CD4-positive, alpha-beta T cell treated with Interleukin-4 for 1 hour (primary cell): ENCODE results near the gene SH3BP2.

Experiments used
- DNase-seq, 2 donors: peaks; one replicate each; pipeline ENCODE4 v3.0.0-alpha.2; 2020 to 2022

SH3BP2 gene

GRCh38 chr4:2792396-2792710, 532 bp upstream of the SH3BP2 start:
- no peak for DNase-seq

GRCh38 chr4:2793586-2794485, 951 bp downstream of the SH3BP2 start:
- no peak for DNase-seq

GRCh38 chr4:2794486-2795299, 1.8 kb downstream of the SH3BP2 start:
- DNase-seq, result peak in 1 of 2 donors; percentile 66

- no peak for DNase-seq
Measured at GRCh38 chr4:2795300-2795892, 2.5 kb downstream of the SH3BP2 start.

- peak in 1 of 2 donors; percentile 10 for DNase-seq
Measured at GRCh38 chr4:2795893-2796848, 3.3 kb downstream of the SH3BP2 start.

- no peak for DNase-seq
Measured at GRCh38 chr4:2796849-2797544, 4.1 kb downstream of the SH3BP2 start.

- peak; percentile 45 to 68 for DNase-seq
Measured at GRCh38 chr4:2797545-2798305, 4.8 kb downstream of the SH3BP2 start.

GRCh38 chr4:2798399-2799223, 5.7 kb downstream of the SH3BP2 start:
- DNase-seq, result peak; percentile 58 to 73

GRCh38 chr4:2799224-2799911, 6.5 kb downstream of the SH3BP2 start:
- DNase-seq, result peak in 1 of 2 donors; percentile 27

- DNase-seq, result peak in 1 of 2 donors; percentile 12
Measured at GRCh38 chr4:2799971-2800690, 7.2 kb downstream of the SH3BP2 start.

- DNase-seq, result peak; percentile 34 to 80
Measured at GRCh38 chr4:2800691-2801596, 8.1 kb downstream of the SH3BP2 start.

GRCh38 chr4:2802618-2803531, 10.0 kb downstream of the SH3BP2 start:
- DNase-seq, result no peak

GRCh38 chr4:2803624-2804448, 11.0 kb downstream of the SH3BP2 start:
- DNase-seq, result peak in 1 of 2 donors; percentile 75

GRCh38 chr4:2804449-2804972, 11.6 kb downstream of the SH3BP2 start:
- no peak for DNase-seq

GRCh38 chr4:2804973-2805501, 12.2 kb downstream of the SH3BP2 start:
- DNase-seq, result no peak
